Esophagus (tissue), 2 donors: ENCODE data around the gene OIP5. TPM values are rescaled to one million over a fixed set of nuclear protein-coding genes. Genes with fewer than 3 reads are reported as not detected.
"Not testable (repeated sequence)": the region's sequence is repeated elsewhere in the genome, so short reads cannot be mapped to it uniquely, and the experiment has no call there.

Source experiments
- H3K27ac ChIP-seq, 2 donors: one replicate each; pipeline ENCODE4 v1.5.1; 2013; ENCODE audit warnings: low read depth in 2 of 2, mild to moderate bottlenecking in 2 of 2, inconsistent platforms in 1 of 2, low read length in 1 of 2, moderate library complexity in 1 of 2
- H3K27me3 ChIP-seq, 2 donors: one replicate each; pipeline ENCODE4 v1.6.1; 2013; ENCODE audit warnings: low read length in 2 of 2, control low read depth in 1 of 2, mild to moderate bottlenecking in 1 of 2; ENCODE audit not compliant: insufficient read depth in 2 of 2, control insufficient read depth in 1 of 2
- H3K36me3 ChIP-seq, 2 donors: one replicate each; pipeline ENCODE4 v1.6.1; 2013; ENCODE audit warnings: low read length in 1 of 2; ENCODE audit not compliant: control insufficient read depth in 2 of 2, insufficient read depth in 2 of 2
- H3K4me1 ChIP-seq, 2 donors: one replicate each; pipeline ENCODE4 v1.6.1; 2013; ENCODE audit warnings: low read length in 1 of 2; ENCODE audit not compliant: control insufficient read depth in 2 of 2, insufficient read depth in 2 of 2
- H3K4me3 ChIP-seq, 2 donors: one replicate each; pipeline ENCODE4 v1.5.1; 2013; ENCODE audit warnings: low read length in 2 of 2, mild to moderate bottlenecking in 2 of 2, low read depth in 1 of 2, moderate library complexity in 1 of 2
- H3K9me3 ChIP-seq, 2 donors: one replicate each; pipeline ENCODE4 v1.6.1; 2013; ENCODE audit warnings: mild to moderate bottlenecking in 2 of 2, low read depth in 1 of 2, low read length in 1 of 2, moderate library complexity in 1 of 2; ENCODE audit not compliant: control insufficient read depth in 2 of 2, insufficient read depth in 1 of 2
- WGBS, 2 donors: extraction: QIAGEN DNeasy Blood & Tissue Kit; methylation state at CpG; one replicate each; pipeline ENCODE4 v1.1.7; 2013; 5-methylcytosine and 5-hydroxymethylcytosine counted together
- polyA plus RNA-seq, 2 donors: library from polyadenylated mRNA; stranded (reverse); fragments of 200-250 nt; gene quantifications; one replicate each; pipeline ENCODE4 v1.2.3, GENCODE V29; 2013
- donor health status: healthy with polysubstance abuse.
- donor health status: Bipolar disorder and iron deficiency.

Gene OIP5
- polyA plus RNA-seq, 2 donors: 3.1 to 6.4 TPM

- no peak overlapping the region for H3K27ac ChIP-seq
- 93 to 94% methylated on average over 2 of the region's 2 CpGs for WGBS, 2 donors
- H3K4me1 ChIP-seq: no peaks in the 10 kb centered on the region
- peaks cover 7 to 8% of the 10 kb centered on the region in 2 donors for H3K36me3 ChIP-seq
- H3K9me3 ChIP-seq: no peaks in the 10 kb centered on the region
- H3K4me3 ChIP-seq: no peak overlapping the region
- no peaks in the 10 kb centered on the region for H3K27me3 ChIP-seq
These were observed 62.5 kb downstream of the OIP5 start for GRCh38 chr15:41269887-41270286.

- peak overlapping the region in 1 of 2 donors; percentile 71 for H3K27ac ChIP-seq
- peaks cover 2 to 4% of the 10 kb centered on the region in 2 donors for H3K36me3 ChIP-seq
- WGBS, 2 donors: 68% methylated on average over 6 of the region's 6 CpGs
These were observed 68.5 kb downstream of the OIP5 start for GRCh38 chr15:41263891-41264351.

GRCh38 chr15:41262571-41262970, 69.8 kb downstream of the OIP5 start:
- H3K9me3 ChIP-seq: no peaks in the 10 kb centered on the region
- 91 to 94% methylated on average over 8 of the region's 8 CpGs for WGBS, 2 donors
- peaks cover 2 to 7% of the 10 kb centered on the region in 2 donors for H3K36me3 ChIP-seq
- H3K4me1 ChIP-seq: peaks cover 0 to 3% of the 10 kb centered on the region in 2 donors
- H3K27ac ChIP-seq: no peak overlapping the region
- no peak overlapping the region for H3K4me3 ChIP-seq
- no peaks in the 10 kb centered on the region for H3K27me3 ChIP-seq

More at GRCh38 chr15:41263891-41264351, 68.5 kb downstream of the OIP5 start:
- Histone ChIP-seq H3K4me3 (no peak overlapping the region), H3K9me3 (no peaks in the 10 kb centered on the region), H3K27me3 (no peaks in the 10 kb centered on the region), H3K4me1 (peaks cover 0 to 3% of the 10 kb centered on the region in 2 donors)

GRCh38 chr15:41260924-41261323, 71.5 kb downstream of the OIP5 start:
- 97 to 98% methylated on average over 7 of the region's 7 CpGs for WGBS, 2 donors
- not testable (repeated sequence) for H3K27ac ChIP-seq, H3K9me3 ChIP-seq, H3K36me3 ChIP-seq, H3K27me3 ChIP-seq, H3K4me3 ChIP-seq, H3K4me1 ChIP-seq

- Histone ChIP-seq H3K9me3 (no peaks in the 10 kb centered on the region), H3K36me3 (peaks cover 0 to 5% of the 10 kb centered on the region in 2 donors), H3K4me1 (peaks cover 0 to 3% of the 10 kb centered on the region in 2 donors), H3K4me3 (no peak overlapping the region), H3K27ac (no peak overlapping the region), H3K27me3 (no peaks in the 10 kb centered on the region)
- WGBS, 2 donors: 76 to 81% methylated on average over 12 of the region's 12 CpGs
These were observed 72.7 kb downstream of the OIP5 start for GRCh38 chr15:41259546-41260189.

Other genes with a start within 250 kb of the OIP5 start
- gene INO80, start 216.3 kb downstream of the OIP5 start, polyA plus RNA-seq: 10 to 100 TPM in 1 of 2 donors, 1 to 10 TPM in 1; 4.6 to 11.0 TPM
- not detected for gene EXD1, start 101.8 kb downstream of the OIP5 start, polyA plus RNA-seq
- 10 to 100 TPM; 54.9 to 63.6 TPM for gene CHP1, start 101.3 kb downstream of the OIP5 start, polyA plus RNA-seq
- 10 to 100 TPM; 16.6 to 28.0 TPM for gene NUSAP1, start 290 bp upstream of the OIP5 start, polyA plus RNA-seq
- gene NDUFAF1, start 69.9 kb upstream of the OIP5 start, polyA plus RNA-seq: 10 to 100 TPM in 1 of 2 donors, 1 to 10 TPM in 1; 9.2 to 19.0 TPM
- gene RTF1, start 84.5 kb upstream of the OIP5 start, polyA plus RNA-seq: 10 to 100 TPM; 12.2 to 16.2 TPM
- gene ITPKA, start 161.3 kb upstream of the OIP5 start, polyA plus RNA-seq: under 1 TPM; 0.28 to 0.47 TPM
- under 1 TPM; 0.26 to 0.31 TPM for gene LTK, start 181.2 kb upstream of the OIP5 start, polyA plus RNA-seq
- gene RPAP1, start 211.7 kb upstream of the OIP5 start, polyA plus RNA-seq: 10 to 100 TPM in 1 of 2 donors, 1 to 10 TPM in 1; 9.2 to 13.0 TPM
- 10 to 100 TPM; 23.2 to 24.2 TPM for gene TYRO3, start 226.6 kb upstream of the OIP5 start, polyA plus RNA-seq